HG02852 (cell line): ENCODE measurements around the gene STX1B.

Source experiments
- ATAC-seq: cut with Tn5 transposase; IDR thresholded peaks from one replicate; pipeline ENCODE4 v1.9.1; 2021; ENCODE audit warnings: mild to moderate bottlenecking, moderate library complexity; ENCODE audit not compliant: unreplicated experiment

STX1B gene

GRCh38 chr16:30996985-30997724 is 13.3 kb downstream of the STX1B start:
- ATAC-seq: peak; percentile 81

- ATAC-seq: no peak
Measured at GRCh38 chr16:30996324-30996984, 14.0 kb downstream of the STX1B start.

- no peak for ATAC-seq
Measured at GRCh38 chr16:30995927-30996323, 14.5 kb downstream of the STX1B start.

- no peak for ATAC-seq
Measured at GRCh38 chr16:30992931-30993816, 17.3 kb downstream of the STX1B start.

- no peak for ATAC-seq
Measured at GRCh38 chr16:30992276-30992780, 18.1 kb downstream of the STX1B start.

- ATAC-seq: no peak
Measured at GRCh38 chr16:30991052-30991451, 19.4 kb downstream of the STX1B start.

- ATAC-seq: no peak
Measured at GRCh38 chr16:30990105-30990504, 20.3 kb downstream of the STX1B start.

- ATAC-seq: no peak
Measured at GRCh38 chr16:30989469-30990047, 20.9 kb downstream of the STX1B start.

GRCh38 chr16:30987581-30988190 is 22.8 kb downstream of the STX1B start:
- no peak for ATAC-seq

- no peak for ATAC-seq
Measured at GRCh38 chr16:30986129-30986991, 24.1 kb downstream of the STX1B start.

- ATAC-seq: no peak
Measured at GRCh38 chr16:30985401-30986128, 24.9 kb downstream of the STX1B start.

GRCh38 chr16:30984669-30985400 is 25.6 kb downstream of the STX1B start, which contains the start of gene HSD3B7:
Gene HSD3B7 (plus strand): TSS chr16:30985207. CDS start chr16:30985659, 452 bp downstream.
- ATAC-seq: peak; percentile 62

- no peak for ATAC-seq
Measured at GRCh38 chr16:30983898-30984610, 26.4 kb downstream of the STX1B start.

GRCh38 chr16:30983289-30983889 is 27.0 kb downstream of the STX1B start:
- ATAC-seq: no peak

GRCh38 chr16:30982548-30983288 is 27.7 kb downstream of the STX1B start:
- no peak for ATAC-seq

- ATAC-seq: no peak
Measured at GRCh38 chr16:30980959-30981358, 29.5 kb downstream of the STX1B start.
